Endodermal cell (in vitro differentiated cells): ENCODE measurements around the gene ZNF575. TPM values are rescaled to one million over a fixed set of nuclear protein-coding genes. Genes with fewer than 3 reads are reported as not detected.

ENCODE experiments used
- DNase-seq: peaks from one replicate; pipeline ENCODE4 v3.0.0-alpha.2; 2017
- H3K27ac ChIP-seq: 2 replicates; pipeline ENCODE4 v1.5.1; 2013; ENCODE audit warnings: mild to moderate bottlenecking, low read depth, low read length, moderate library complexity
- H3K27me3 ChIP-seq: 2 replicates; pipeline ENCODE4 v1.6.1; 2013; ENCODE audit warnings: mild to moderate bottlenecking, low read length, moderate library complexity; ENCODE audit not compliant: insufficient read depth, control insufficient read depth, poor library complexity, severe bottlenecking
- H3K36me3 ChIP-seq: 2 replicates; pipeline ENCODE4 v1.7.0; 2013; ENCODE audit warnings: mild to moderate bottlenecking, low read length, moderate library complexity; ENCODE audit not compliant: control insufficient read depth, insufficient read depth
- H3K4me1 ChIP-seq: one replicate; pipeline ENCODE4 v1.7.0; 2013; ENCODE audit warnings: low read length; ENCODE audit not compliant: control insufficient read depth, insufficient read depth
- H3K4me3 ChIP-seq: 2 replicates; pipeline ENCODE4 v1.5.1; 2013; ENCODE audit warnings: mild to moderate bottlenecking, low read length, moderate library complexity
- H3K9ac ChIP-seq: 2 replicates; pipeline ENCODE4 v1.6.1; 2013; ENCODE audit warnings: mild to moderate bottlenecking, low read length, moderate library complexity; ENCODE audit not compliant: poor library complexity, severe bottlenecking; ENCODE audit errors: extremely low read depth
- H3K9me3 ChIP-seq: 2 replicates; pipeline ENCODE4 v1.6.1; 2013; ENCODE audit warnings: mild to moderate bottlenecking, low read length, moderate library complexity; ENCODE audit not compliant: control insufficient read depth
- H3K27ac Mint-ChIP-seq: 2 replicates; pipeline ENCODE4 v1.8.0; 2020; ENCODE audit warnings: mixed read lengths
- H3K27me3 Mint-ChIP-seq: 2 replicates; pipeline ENCODE4 v1.8.0; 2021; ENCODE audit warnings: mild to moderate bottlenecking, mixed read lengths; ENCODE audit not compliant: insufficient read depth
- H3K36me3 Mint-ChIP-seq: 2 replicates; pipeline ENCODE4 v1.8.0; 2020; ENCODE audit warnings: low read depth, mixed read lengths
- H3K4me1 Mint-ChIP-seq: 2 replicates; pipeline ENCODE4 v1.8.0; 2020; ENCODE audit warnings: mixed read lengths
- H3K4me3 Mint-ChIP-seq: 2 replicates; pipeline ENCODE4 v1.8.0; 2020; ENCODE audit warnings: mild to moderate bottlenecking, moderate library complexity, mixed read lengths
- H3K9me3 Mint-ChIP-seq: 2 replicates; pipeline ENCODE4 v1.8.0; 2020; ENCODE audit warnings: mild to moderate bottlenecking, mixed read lengths
- CTCF ChIP-seq: fragments of 200-600 bp; sonication (generic); conservative IDR thresholded peaks from 2 replicates; pipeline ENCODE4 v1.5.0; 2021; ENCODE audit warnings: antibody characterized with exemption, mild to moderate bottlenecking
- WGBS, 2 experiments: methylation state at CpG; one replicate each; pipeline versions ENCODE4 v1.1.5 to v1.1.7; 2013; ENCODE audit warnings: missing lambda C conversion rate in 2 of 2, mixed read lengths in 1 of 2; ENCODE audit not compliant: insufficient coverage in 1 of 2, insufficient read length in 1 of 2; 5-methylcytosine and 5-hydroxymethylcytosine counted together
- total RNA-seq, 2 donors: library from RNA; stranded (reverse); fragmentation: NEBNext Ultra II Directional in 1 of 2; extraction: Animal tissue kit (Norgen Biotek cat#: 25700) in 1 of 2; gene quantifications; 2 replicates in 1 of 2; 3 replicates in 1 of 2; pipeline ENCODE4 v1.2.1, GENCODE V29; 2021

The ZNF575 gene
- total RNA-seq, 2 donors from 2014 or later: 0.22 TPM

- no peaks in the 10 kb centered on the region for H3K9me3 ChIP-seq
- 86 to 89% methylated on average over 22 to 37 of the region's 37 CpGs for WGBS, 2 experiments
- Mint-ChIP-seq H3K9me3 (no peaks in the 10 kb centered on the region), H3K4me3 (peak overlapping the region; percentile 94), H3K27me3 (peaks cover 5% of the 10 kb centered on the region), H3K27ac (peak overlapping the region; percentile 96), H3K4me1 (peaks cover 25% of the 10 kb centered on the region), H3K36me3 (peaks cover 17% of the 10 kb centered on the region)
- peaks cover 21% of the 10 kb centered on the region for H3K36me3 ChIP-seq
- peak overlapping the region; percentile 33 for H3K9ac ChIP-seq
- no peak for DNase-seq
- peak overlapping the region; percentile 59 for H3K4me3 ChIP-seq
- H3K27me3 ChIP-seq: no peaks in the 10 kb centered on the region
- peaks cover 4% of the 10 kb centered on the region for H3K4me1 ChIP-seq
- H3K27ac ChIP-seq: peak overlapping the region; percentile 50
- no peak for TF ChIP-seq CTCF
These were observed 43.2 kb downstream of the ZNF575 start for GRCh38 chr19:43575955-43576878.

DNA sequence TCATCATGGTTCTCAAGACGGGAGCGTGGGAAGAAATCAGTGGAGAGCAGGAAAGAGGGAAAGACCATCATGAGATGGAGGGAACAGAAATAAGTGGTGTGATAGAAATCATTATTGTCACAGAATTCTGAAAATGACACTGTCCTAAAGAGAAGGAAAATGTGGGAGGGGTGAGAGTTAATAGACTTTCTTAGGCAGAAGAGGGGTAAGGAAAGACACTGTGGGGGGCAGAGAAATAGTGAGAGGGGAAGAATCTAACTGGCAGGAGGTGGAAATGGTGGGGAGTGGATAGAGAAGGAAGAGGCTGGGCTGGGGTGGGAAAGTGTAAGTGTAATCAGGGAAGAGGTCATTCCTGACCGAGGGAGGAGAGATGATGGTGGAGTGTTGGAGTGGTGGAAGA, 45.8 kb downstream of the ZNF575 start:
- H3K27me3 Mint-ChIP-seq: peaks cover 5% of the 10 kb centered on the region
- Histone ChIP-seq H3K9ac (no peak overlapping the region), H3K36me3 (peaks cover 5% of the 10 kb centered on the region), H3K4me3 (no peak overlapping the region), H3K4me1 (peaks cover 4% of the 10 kb centered on the region), H3K9me3 (no peaks in the 10 kb centered on the region), H3K27ac (no peak overlapping the region), H3K27me3 (no peaks in the 10 kb centered on the region)
- TF ChIP-seq CTCF: no peak
- H3K4me3 Mint-ChIP-seq: peak overlapping the region; percentile 78
- H3K27ac Mint-ChIP-seq: no peak overlapping the region
- H3K9me3 Mint-ChIP-seq: no peaks in the 10 kb centered on the region
- no peak for DNase-seq
- peaks cover 7% of the 10 kb centered on the region for H3K36me3 Mint-ChIP-seq
- WGBS, 2 experiments: 77 to 94% methylated on average over 3 of the region's 3 CpGs
- peaks cover 34% of the 10 kb centered on the region for H3K4me1 Mint-ChIP-seq

DNA sequence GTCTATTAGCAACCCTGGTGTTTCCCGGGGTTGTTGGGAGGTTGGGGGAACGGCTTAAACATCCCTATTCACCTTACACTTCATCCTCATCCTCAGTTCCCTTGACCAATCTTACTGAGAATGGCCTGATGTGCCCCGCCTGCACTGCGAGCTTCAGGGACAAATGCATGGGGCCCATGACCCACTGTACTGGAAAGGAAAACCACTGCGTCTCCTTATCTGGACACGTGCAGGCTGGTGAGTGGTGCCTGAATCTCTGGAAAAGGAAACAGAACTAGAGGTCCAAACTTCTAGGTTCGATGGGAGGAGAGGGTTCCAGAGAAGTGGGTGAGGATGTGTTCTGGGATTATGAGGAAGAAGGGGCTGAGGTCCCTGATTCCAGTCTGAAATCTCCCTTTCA, 48.5 kb downstream of the ZNF575 start:
- H3K27me3 ChIP-seq: no peaks in the 10 kb centered on the region
- no peak overlapping the region for H3K9ac ChIP-seq
- peaks cover 2% of the 10 kb centered on the region for H3K4me1 ChIP-seq
- Mint-ChIP-seq H3K27me3 (peaks cover 5% of the 10 kb centered on the region), H3K9me3 (no peaks in the 10 kb centered on the region), H3K4me3 (peak overlapping the region; percentile 78), H3K27ac (no peak overlapping the region), H3K4me1 (peaks cover 25% of the 10 kb centered on the region), H3K36me3 (peaks cover 19% of the 10 kb centered on the region)
- H3K4me3 ChIP-seq: no peak overlapping the region
- peaks cover 12% of the 10 kb centered on the region for H3K36me3 ChIP-seq
- no peak for TF ChIP-seq CTCF
- 78 to 80% methylated on average over 7 of the region's 7 CpGs for WGBS, 2 experiments
- no peaks in the 10 kb centered on the region for H3K9me3 ChIP-seq
- no peak for DNase-seq
- H3K27ac ChIP-seq: no peak overlapping the region
